C4-2B (cell line): ENCODE results near the gene GIMAP6.

ENCODE experiments used
- H3K27ac ChIP-seq: fragments of 450-650 bp; 2 replicates; pipeline ENCODE4 v1.5.1; 2017
- CTCF ChIP-seq: fragments of 450-650 bp; conservative IDR thresholded peaks from 2 replicates; pipeline ENCODE4 v1.5.1; 2017; ENCODE audit warnings: mild to moderate bottlenecking
- ZFX ChIP-seq: fragments of 450-650 bp; IDR thresholded peaks from 2 replicates; pipeline ENCODE4 v1.6.1; 2017

GIMAP6 gene

DNA sequence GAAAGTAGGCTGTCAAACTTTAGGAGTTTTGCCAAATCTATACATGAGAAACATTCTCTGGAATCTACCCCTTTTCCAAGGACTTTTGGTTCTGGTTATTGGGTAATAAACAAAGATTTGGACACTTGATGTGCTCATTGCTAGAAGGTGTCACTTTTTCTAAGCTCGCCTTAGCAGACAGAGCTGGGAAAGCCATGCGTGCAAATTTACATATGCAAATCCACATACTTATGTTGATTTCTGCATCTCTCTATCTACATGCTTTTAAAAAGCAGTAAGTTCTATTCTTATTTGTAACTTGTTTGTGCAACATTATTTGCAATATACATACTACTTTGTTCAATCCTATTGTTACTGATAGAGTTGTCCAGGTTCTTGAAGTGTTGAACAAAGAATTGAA is 22.5 kb upstream of the GIMAP6 start:
- no peak for TF ChIP-seq CTCF
- TF ChIP-seq ZFX = no peak
- H3K27ac ChIP-seq = no peak overlapping the region

DNA sequence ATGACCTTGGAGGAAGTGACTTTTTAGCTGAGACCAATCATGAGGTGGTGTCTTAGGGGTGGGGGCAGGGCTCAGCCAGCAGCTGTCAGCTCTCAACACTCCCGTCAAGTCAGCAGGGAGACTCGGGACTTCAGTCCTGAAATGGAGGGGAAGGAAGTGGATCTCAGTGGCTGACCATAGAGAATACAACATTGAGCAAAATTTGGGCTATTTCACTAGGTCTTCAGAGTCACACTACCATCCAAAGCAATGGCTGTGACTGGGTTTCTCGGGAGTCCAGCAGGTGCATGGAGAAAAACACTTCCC is 16.8 kb upstream of the GIMAP6 start:
- H3K27ac ChIP-seq = no peak overlapping the region
- TF ChIP-seq ZFX (no peak), CTCF (no peak)

GRCh38 chr7:150648353-150649079 is 16.3 kb upstream of the GIMAP6 start:
- TF ChIP-seq CTCF (no peak), ZFX (no peak)
- H3K27ac ChIP-seq = no peak overlapping the region

DNA sequence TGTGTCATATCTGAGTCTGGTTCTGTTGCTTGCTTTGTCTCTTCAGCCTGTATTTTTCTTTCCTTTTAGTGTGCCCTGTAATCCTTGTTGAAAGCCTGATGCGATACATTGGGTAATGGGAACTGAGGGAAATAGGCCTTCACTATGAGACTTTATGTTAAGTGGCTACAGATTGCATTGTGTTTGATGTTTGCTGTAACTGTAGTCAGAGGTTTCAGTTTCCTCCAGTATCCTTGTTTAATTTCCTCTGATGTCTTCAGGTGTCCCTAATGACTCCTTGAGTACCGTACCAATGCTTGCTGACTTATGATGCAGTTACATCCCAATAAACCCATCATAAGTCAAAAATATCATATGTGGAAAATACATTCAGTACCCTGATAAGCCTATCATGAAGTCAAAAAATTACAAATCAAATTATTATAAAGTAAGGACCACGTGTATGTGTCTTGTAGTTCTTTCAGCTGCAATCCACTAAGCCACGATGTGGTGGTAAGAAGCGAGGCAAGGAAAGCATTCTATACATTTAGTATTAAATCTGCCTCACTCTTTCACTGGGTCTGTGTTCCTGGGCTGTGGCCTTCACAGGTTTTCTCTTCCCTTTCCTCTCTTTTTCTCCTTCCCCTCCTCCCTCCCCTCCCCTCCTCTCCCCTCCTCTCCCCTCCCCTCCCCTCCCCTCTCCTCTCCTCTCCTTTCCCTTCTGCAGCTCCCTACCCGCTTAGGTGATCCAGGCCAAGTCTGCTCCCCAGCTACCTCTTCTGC is 13.3 kb upstream of the GIMAP6 start:
- no peak for TF ChIP-seq ZFX
- H3K27ac ChIP-seq = no peak overlapping the region

GRCh38 chr7:150642926-150643325 is 10.7 kb upstream of the GIMAP6 start:
- H3K27ac ChIP-seq = no peak overlapping the region
- TF ChIP-seq CTCF = no peak
- no peak for TF ChIP-seq ZFX

GRCh38 chr7:150641854-150642253 is 9.7 kb upstream of the GIMAP6 start:
- H3K27ac ChIP-seq = no peak overlapping the region
- no peak for TF ChIP-seq ZFX
- TF ChIP-seq CTCF = no peak

DNA sequence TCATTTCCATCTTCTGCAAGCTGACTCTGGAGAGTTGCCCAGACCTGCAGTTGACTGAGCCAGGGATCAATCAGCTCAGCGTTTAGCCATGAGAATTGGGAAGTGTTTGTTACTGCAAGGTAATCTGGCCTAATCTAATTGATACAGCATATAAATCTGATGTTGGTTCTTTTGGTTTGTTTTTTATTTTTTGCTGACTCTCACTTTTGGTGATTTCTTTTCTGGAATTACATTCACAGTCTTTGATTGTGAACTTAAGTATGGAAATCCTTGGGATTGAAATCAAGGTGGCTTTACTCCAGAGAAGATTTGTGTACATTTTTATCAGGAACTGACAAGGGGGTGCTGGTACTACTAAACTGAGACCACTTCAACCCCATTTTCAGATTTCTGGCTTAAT is 1.7 kb upstream of the GIMAP6 start:
- no peak overlapping the region for H3K27ac ChIP-seq
- TF ChIP-seq ZFX = no peak
- no peak for TF ChIP-seq CTCF
